Glomerular endothelial cell (primary cell): ENCODE data around the gene LRMDA. TPM values are rescaled to one million over a fixed set of nuclear protein-coding genes. Genes with fewer than 3 reads are reported as not detected.
"Not testable (repeated sequence)": the region's sequence is repeated elsewhere in the genome, so short reads cannot be mapped to it uniquely, and the experiment has no call there.

ENCODE experiments used
- DNase-seq: peaks from one replicate; pipeline ENCODE4 v3.0.0-alpha.2; 2011; ENCODE audit warnings: low read depth, low spot score; ENCODE audit errors: extremely low read depth
- total RNA-seq: library from RNA; depleted of rRNA; stranded (reverse); fragments of >200 nt; gene quantifications from 2 replicates; pipeline ENCODE4 v1.2.3, GENCODE V29; 2015

LRMDA gene
- total RNA-seq, 1 donor from 2014 or later, result 25.7 TPM

GRCh38 chr10:75726522-75727483 lies 295.4 kb downstream of the LRMDA start:
- DNase-seq, result no peak

- DNase-seq, result no peak
Observed at GRCh38 chr10:75730847-75731246, 299.4 kb downstream of the LRMDA start.

- DNase-seq, result no peak
Observed at GRCh38 chr10:75733135-75733890, 301.9 kb downstream of the LRMDA start.

- no peak for DNase-seq
Observed at GRCh38 chr10:75736151-75736640, 304.8 kb downstream of the LRMDA start.

GRCh38 chr10:75736889-75737579 lies 305.6 kb downstream of the LRMDA start:
- DNase-seq, result no peak

DNA sequence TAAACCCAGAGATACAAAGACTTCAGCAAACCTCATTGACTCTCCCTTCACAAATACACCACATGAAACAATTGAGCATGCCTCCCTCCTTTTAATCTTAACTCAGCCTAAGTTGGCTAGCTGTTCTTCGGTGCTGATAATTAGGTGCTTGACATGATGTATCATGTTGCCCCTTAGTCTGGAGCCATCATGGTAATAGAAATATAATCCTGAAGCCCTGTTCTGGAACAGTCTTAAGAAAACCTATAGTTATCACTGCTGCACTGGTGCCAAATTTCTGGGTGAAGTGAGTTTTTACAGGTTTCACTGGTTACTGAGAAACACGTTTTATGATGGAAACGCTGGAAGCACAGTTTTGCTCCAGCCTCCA lies 306.1 kb downstream of the LRMDA start:
- DNase-seq, result no peak

- DNase-seq, result no peak
Observed at GRCh38 chr10:75738924-75739323, 307.5 kb downstream of the LRMDA start.

- no peak for DNase-seq
Observed at GRCh38 chr10:75739414-75740143, 308.2 kb downstream of the LRMDA start.

GRCh38 chr10:75740541-75740940 lies 309.1 kb downstream of the LRMDA start:
- DNase-seq, result no peak

GRCh38 chr10:75742355-75742754 lies 310.9 kb downstream of the LRMDA start:
- no peak for DNase-seq

GRCh38 chr10:75743291-75743778 lies 311.9 kb downstream of the LRMDA start:
- no peak for DNase-seq

DNA sequence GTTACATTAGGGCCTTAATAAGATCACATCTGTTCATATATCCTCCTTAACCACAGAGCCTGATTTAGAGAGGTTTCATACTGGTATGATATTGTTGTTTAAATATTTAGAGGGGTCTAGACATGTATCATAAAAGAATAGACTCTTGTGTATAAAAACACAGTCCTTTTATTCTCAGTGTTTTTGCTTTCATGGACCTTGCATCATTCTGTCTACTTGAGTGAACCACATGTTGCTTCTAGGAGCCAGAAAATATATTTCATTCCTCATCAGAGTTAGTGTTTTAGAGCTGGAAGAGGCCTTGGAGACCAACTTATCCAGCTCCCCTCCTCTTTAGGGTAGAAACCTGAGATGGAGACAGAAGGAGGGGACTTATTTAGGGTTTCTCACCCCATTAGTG lies 312.8 kb downstream of the LRMDA start:
- no peak for DNase-seq

DNA sequence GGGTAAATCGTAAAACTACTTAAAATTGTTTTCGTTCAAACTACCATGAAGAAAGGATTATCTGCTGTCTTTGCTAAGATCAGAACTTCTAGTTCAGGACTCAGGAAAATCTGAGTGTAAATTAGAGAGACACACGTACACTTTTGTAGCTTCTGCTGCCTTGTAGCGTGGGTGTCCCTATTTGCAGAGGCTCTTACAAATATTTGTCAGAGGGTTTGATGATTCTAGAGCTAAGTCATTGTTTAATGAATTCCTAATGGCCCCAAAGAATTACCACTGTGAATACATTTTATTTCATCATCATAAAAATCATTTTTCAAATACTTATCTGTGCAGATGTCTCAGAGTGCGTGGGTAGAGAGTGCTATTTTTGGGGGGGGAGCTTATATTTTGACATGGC lies 314.9 kb downstream of the LRMDA start:
- DNase-seq, result no peak

DNA sequence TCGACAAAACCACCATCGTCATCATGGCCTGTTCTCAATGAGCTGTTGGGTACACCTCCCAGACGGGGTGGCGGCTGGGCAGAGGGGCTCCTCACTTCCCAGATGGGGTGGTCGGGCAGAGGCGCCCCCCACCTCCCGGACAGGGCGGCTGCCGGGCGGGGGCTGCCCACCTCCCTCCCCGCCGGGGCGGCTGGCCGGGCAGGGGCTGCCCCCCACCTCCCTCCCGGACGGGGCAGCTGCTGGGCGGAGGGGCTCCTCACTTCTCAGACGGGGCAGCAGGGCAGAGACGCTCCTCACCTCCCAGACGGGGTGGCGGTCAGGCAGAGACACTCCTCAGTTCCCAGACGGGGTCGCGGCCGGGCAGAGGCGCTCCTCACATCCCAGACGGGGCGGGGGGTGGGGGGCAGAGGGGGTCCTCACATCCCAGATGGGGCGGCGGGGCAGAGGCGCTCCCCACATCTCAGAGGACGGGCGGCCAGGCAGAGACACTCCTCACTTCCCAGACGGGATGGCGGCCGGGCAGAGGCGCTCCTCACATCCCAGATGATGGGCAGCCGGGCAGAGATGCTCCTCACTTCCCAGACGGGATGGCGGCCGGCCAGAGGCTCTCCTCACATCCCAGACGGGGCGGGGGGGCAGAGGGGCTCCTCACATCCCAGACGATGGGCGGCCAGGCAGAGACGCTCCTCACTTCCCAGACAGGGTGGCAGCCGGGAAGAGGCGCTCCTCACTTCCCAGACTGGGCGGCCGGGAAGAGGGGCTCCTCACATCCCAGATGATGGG lies 318.9 kb downstream of the LRMDA start:
- DNase-seq, result not testable (repeated sequence)

DNA sequence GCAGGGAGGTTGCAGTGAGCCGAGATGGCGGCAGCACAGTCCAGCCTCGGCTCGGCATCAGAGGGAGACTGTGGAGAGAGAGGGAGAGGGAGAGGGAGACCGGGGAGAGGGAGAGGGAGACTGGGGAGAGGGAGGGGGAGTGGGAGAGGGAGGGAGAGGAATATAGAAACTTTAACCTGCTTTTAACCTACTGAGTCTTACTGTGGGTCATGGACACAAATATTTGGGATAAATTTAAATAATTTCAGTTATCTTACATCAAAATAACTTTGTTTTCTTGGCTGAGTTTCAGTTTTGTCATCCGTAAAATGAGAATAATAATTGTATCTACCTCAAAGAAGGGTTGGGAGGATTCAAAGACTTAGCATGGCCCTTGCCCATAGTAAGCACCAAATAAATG lies 319.8 kb downstream of the LRMDA start:
- DNase-seq, result no peak

GRCh38 chr10:75753621-75754020 lies 322.2 kb downstream of the LRMDA start:
- no peak for DNase-seq

DNA sequence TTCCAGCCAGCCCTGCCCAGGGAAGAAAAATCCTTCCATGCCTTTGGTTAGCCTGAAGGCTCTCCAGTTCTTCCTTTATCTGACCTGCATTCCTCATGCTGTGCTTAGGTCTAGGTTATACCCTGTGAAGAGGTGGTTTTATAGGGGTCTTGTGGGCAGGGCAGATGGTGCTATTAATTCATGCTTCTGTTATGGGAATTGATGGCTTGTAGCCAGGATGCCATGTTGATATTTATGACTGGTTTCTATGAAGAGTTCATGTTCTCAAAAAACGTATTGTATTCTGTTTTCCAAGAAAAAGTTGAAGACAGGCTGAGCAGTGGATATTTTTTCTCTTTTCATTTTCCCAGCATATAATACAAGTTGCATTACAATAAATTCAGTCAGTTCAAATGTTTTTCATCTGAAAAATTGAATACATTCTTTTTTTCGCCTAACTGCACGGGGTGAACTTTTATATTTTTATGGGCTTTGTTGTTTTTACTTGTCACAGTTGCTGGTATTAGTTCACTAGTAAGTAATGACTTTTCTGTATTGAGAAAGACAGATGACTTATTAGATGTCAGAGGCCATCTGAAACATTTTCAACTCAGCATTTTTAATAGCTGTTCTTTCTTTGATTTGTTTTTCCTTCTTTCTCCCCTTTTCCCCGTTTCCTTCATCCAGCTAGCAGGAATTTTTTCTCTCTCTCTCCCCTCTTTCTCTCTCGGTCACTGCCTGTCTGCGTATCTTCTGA lies 322.8 kb downstream of the LRMDA start:
- no peak for DNase-seq

DNA sequence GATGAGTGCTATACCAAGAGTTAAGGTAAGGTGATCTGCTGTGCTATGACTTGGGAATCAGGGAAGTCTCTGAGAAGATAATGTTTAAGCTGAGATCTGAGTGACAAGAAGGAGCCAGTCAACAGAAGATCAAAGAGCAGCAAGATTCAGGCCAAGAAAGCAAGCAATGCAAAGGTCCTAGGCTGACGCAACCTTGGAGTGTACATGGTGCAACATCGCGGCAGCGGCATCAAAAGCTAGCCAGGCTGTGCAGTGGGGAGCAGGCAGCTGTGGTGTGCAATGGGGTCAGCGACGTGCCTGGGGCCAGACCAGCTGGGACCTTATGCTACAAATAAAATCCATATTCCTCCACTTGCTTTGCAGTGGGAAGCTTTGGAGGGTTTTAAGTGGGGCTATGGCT lies 324.1 kb downstream of the LRMDA start:
- no peak for DNase-seq

DNA sequence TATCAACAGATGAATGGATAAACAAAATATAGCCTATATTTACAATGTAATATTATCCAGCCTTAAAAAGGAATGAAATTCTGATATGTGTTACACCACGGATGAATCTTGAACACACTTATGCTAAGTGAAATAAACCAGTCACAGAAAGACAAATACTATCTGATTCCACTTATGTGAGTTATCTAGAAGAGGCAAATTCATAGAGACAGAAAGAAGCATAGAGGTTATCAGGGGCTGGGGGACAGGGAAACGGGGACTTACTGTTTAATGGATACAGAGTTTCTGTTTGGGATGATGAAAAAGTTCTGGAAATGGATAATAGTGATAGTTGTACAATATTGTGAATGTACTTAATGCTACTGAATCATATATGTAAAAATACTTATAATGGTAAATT lies 329.9 kb downstream of the LRMDA start:
- no peak for DNase-seq
